ENCODE data around the gene PRDM13. TPM values are rescaled to one million over a fixed set of nuclear protein-coding genes. Genes with fewer than 3 reads are reported as not detected.

Gene PRDM13
- total RNA-seq, 8 experiments from 2014 or later = 0.05 to 0.28 (median 0.13) TPM; not detected in 3

Other genes starting within 250 kb of the PRDM13 start
- 10 to 100 TPM in 2 of 8 experiments, 1 to 10 TPM in 6; 5.2 to 17.7 (median 7.2) TPM for gene COQ3, start 212.6 kb upstream of the PRDM13 start, total RNA-seq
- 100 to 1,000 TPM in 7 of 8 experiments, 10 to 100 TPM in 1; 81.8 to 232 (median 134) TPM for gene PNISR, start 181.5 kb upstream of the PRDM13 start, total RNA-seq
- 10 to 100 TPM in 7 of 8 experiments, 1 to 10 TPM in 1; 6.3 to 27.3 (median 12.5) TPM for gene USP45, start 91.4 kb upstream of the PRDM13 start, total RNA-seq
- gene CCNC, start 38.2 kb upstream of the PRDM13 start, total RNA-seq = 10 to 100 TPM; 29.7 to 68.5 (median 41.9) TPM